Measurements from ENCODE around the gene ADCK2. TPM values are rescaled to one million over a fixed set of nuclear protein-coding genes. Genes with fewer than 3 reads are reported as not detected.

ADCK2 gene
- total and polyA plus RNA-seq, 10 of the 15 experiments (the other 5 are each of a cell fraction or from before 2014, with no cell fraction given): 0.52 to 19.4 (median 13.1) TPM

GRCh38 chr7:140680886-140681285 lies 8.1 kb downstream of the ADCK2 start:
- no peaks in the 10 kb centered on the region for H4K20me1 ChIP-seq (ENCODE audit: control insufficient read depth, insufficient read depth)
- ChIA-PET SMC1A (ENCODE audit: uncharacterized antibody, unreplicated experiment) (no interaction called here), RAD21 (ENCODE audit: unreplicated experiment) (interaction anchor here (0.7 kb wide), 1 partner anchor 169 kb away, joined by 3 read pairs; no protein-coding TSS in a partner anchor), CTCF (no interaction called here), POLR2A (no interaction called here)
- 97% methylated on average over 7 of the region's 7 CpGs for WGBS (ENCODE audit: insufficient coverage, insufficient replicate concordance, low lambda C conversion rate, missing lambda C conversion rate)
- H3K79me2 ChIP-seq (ENCODE audit: control insufficient read depth, insufficient read depth, low read length): no peaks in the 10 kb centered on the region
- no peak for ATAC-seq
- no peak overlapping the region for H2AFZ ChIP-seq (ENCODE audit: control insufficient read depth, low read depth, low read length)
- H3K4me2 ChIP-seq (ENCODE audit: control insufficient read depth, insufficient read depth): no peak overlapping the region
- H3K9me3 ChIP-seq (replicated peaks; ENCODE audit: control insufficient read depth, insufficient read depth, low read length): no peaks in the 10 kb centered on the region
- H3K36me3 ChIP-seq (ENCODE audit: control insufficient read depth in 2 of 2, insufficient read depth in 2 of 2, low read length in 1 of 2): peaks cover 0 to 4% of the 10 kb centered on the region in 2 experiments; a peak in 1 of 4 replicates
- H3K4me1 ChIP-seq (ENCODE audit: control insufficient read depth, insufficient read depth, low read length): peaks cover 7% of the 10 kb centered on the region; the same call in 1 of the 2 replicates
- intact Hi-C loops (cut with micrococcal nuclease; ENCODE audit: unreplicated experiment) (no loop called here), in situ Hi-C loops (cut with MboI) (no loop called here)
- no peaks in the 10 kb centered on the region for H3K27me3 ChIP-seq (replicated peaks in 1 of 2; ENCODE audit: control insufficient read depth in 2 of 2, insufficient read depth in 2 of 2, low read length in 1 of 2)
- TF ChIP-seq, protein P1, sequence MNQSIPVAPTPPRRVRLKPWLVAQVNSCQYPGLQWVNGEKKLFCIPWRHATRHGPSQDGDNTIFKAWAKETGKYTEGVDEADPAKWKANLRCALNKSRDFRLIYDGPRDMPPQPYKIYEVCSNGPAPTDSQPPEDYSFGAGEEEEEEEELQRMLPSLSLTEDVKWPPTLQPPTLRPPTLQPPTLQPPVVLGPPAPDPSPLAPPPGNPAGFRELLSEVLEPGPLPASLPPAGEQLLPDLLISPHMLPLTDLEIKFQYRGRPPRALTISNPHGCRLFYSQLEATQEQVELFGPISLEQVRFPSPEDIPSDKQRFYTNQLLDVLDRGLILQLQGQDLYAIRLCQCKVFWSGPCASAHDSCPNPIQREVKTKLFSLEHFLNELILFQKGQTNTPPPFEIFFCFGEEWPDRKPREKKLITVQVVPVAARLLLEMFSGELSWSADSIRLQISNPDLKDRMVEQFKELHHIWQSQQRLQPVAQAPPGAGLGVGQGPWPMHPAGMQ (IDR thresholded peaks at IDR 0.05; ENCODE audit: borderline replicate concordance): no peak
- TF ChIP-seq CHD2 (IDR thresholded peaks at IDR 0.05; ENCODE audit: borderline replicate concordance, low read depth, low read length) (no peak), IRF3 (IDR thresholded peaks at IDR 0.05) (no peak), USF1 (IDR thresholded peaks at IDR 0.05; ENCODE audit: borderline replicate concordance, extremely low read length, insufficient read depth, low read depth, low read length) (no peak), ZNF217 (IDR thresholded peaks at IDR 0.05) (no peak), ZNF384 (IDR thresholded peaks at IDR 0.05; ENCODE audit: borderline replicate concordance, low read depth, low read length) (no peak)
- no peak overlapping the region for H3K9ac ChIP-seq (ENCODE audit: control insufficient read depth, insufficient read depth, low read length)
- no peak for FAIRE-seq
- BruUV-seq (replicated peaks): no TSS peak
- H3K4me3 ChIP-seq: no peak overlapping the region
- no peak for DNase-seq (ENCODE audit: low read depth, low spot score)
- H3K27ac ChIP-seq (ENCODE audit: control insufficient read depth, insufficient read depth): no peak overlapping the region

All from GM12878 (cell line).